ENCODE data around the gene CXCL11.

DNA sequence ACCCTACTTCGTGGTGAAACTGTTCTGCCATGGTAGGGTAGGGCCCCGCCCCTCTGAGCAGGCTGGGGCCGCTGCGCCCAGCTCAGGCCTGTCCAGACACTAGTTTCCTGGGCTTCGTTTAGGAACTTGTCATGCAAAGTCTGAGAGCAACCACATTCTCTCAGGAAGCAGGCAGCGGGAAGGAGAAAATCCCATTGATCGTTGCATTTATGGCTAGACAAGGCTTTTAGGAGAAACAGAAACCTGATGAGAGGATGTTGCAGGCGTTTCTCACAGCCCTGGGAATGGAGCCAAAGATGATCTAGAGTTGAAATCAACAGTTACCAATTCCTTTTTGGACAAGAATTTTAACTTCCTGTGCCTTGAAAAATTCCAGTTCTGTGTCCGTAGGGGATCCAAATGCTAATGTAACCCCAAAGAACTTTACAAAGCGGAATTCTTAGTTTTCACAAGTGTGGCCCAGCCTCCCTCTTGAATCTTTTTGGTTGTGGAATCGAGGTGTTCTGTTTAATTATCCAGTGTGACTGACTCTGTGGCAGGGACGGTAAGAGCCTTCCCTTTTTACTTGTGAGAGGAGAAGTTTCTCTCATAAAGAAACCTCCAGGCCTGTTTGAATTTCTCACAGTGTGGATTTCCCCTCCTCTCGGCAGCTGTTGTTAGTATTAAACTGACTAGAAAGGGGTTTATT lies 24.0 kb downstream of the CXCL11 start:
- TF ChIP-seq, protein P1, sequence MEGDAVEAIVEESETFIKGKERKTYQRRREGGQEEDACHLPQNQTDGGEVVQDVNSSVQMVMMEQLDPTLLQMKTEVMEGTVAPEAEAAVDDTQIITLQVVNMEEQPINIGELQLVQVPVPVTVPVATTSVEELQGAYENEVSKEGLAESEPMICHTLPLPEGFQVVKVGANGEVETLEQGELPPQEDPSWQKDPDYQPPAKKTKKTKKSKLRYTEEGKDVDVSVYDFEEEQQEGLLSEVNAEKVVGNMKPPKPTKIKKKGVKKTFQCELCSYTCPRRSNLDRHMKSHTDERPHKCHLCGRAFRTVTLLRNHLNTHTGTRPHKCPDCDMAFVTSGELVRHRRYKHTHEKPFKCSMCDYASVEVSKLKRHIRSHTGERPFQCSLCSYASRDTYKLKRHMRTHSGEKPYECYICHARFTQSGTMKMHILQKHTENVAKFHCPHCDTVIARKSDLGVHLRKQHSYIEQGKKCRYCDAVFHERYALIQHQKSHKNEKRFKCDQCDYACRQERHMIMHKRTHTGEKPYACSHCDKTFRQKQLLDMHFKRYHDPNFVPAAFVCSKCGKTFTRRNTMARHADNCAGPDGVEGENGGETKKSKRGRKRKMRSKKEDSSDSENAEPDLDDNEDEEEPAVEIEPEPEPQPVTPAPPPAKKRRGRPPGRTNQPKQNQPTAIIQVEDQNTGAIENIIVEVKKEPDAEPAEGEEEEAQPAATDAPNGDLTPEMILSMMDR (IDR thresholded peaks at IDR 0.05) = no peak
- TF ChIP-seq POLR2A (IDR thresholded peaks at IDR 0.05) = no peak
